HEK293 (cell line): ENCODE measurements around the gene SLC28A1.

ENCODE experiments used
- BCL11B ChIP-seq: fragments of 450-650 bp; formaldehyde crosslinking; IDR thresholded peaks from 2 replicates; pipeline ENCODE4 v1.5.1; 2016; ENCODE audit warnings: low read depth, missing biosample characterization, missing genetic modification characterization
- MEIS1 ChIP-seq: sonication (generic); formaldehyde crosslinking; IDR thresholded peaks from 2 replicates; pipeline ENCODE4 v1.8.1; 2022; ENCODE audit warnings: missing genetic modification reagents, mild to moderate bottlenecking, borderline replicate concordance
- ZBTB21 ChIP-seq: fragments of 450-650 bp; formaldehyde crosslinking; IDR thresholded peaks from 2 replicates; pipeline ENCODE4 v1.5.1; 2017; ENCODE audit warnings: missing biosample characterization, missing genetic modification characterization
- ZBTB7A ChIP-seq: fragments of 450-650 bp; formaldehyde crosslinking; IDR thresholded peaks from 2 replicates; pipeline ENCODE4 v1.5.1; 2016; ENCODE audit warnings: low read depth, missing biosample characterization, missing genetic modification characterization
- ZEB2 ChIP-seq: fragments of 450-650 bp; formaldehyde crosslinking; IDR thresholded peaks from 2 replicates; pipeline ENCODE4 v1.5.1; 2016; ENCODE audit warnings: missing biosample characterization, missing genetic modification characterization
- ZNF140 ChIP-seq: fragments of 450-650 bp; formaldehyde crosslinking; IDR thresholded peaks from 2 replicates; pipeline ENCODE4 v1.5.1; 2016; ENCODE audit warnings: missing biosample characterization, missing genetic modification characterization
- ZNF404 ChIP-seq: fragments of 450-650 bp; formaldehyde crosslinking; IDR thresholded peaks from 2 replicates; pipeline ENCODE4 v1.5.1; 2017; ENCODE audit warnings: missing biosample characterization, missing genetic modification characterization
- ZNF449 ChIP-seq: fragments of 450-650 bp; formaldehyde crosslinking; IDR thresholded peaks from 2 replicates; pipeline ENCODE4 v1.5.1; 2017; ENCODE audit warnings: missing biosample characterization, mild to moderate bottlenecking, missing genetic modification characterization, moderate library complexity
- ZNF660 ChIP-seq: fragments of 450-650 bp; IDR thresholded peaks from 2 replicates; pipeline ENCODE4 v1.5.1; 2018; ENCODE audit warnings: missing biosample characterization, mild to moderate bottlenecking, missing genetic modification characterization
- ZSCAN23 ChIP-seq: fragments of 450-650 bp; formaldehyde crosslinking; IDR thresholded peaks from 2 replicates; pipeline ENCODE4 v1.5.1; 2016; ENCODE audit warnings: missing biosample characterization, missing genetic modification characterization
- ZSCAN5A ChIP-seq: fragments of 450-650 bp; formaldehyde crosslinking; IDR thresholded peaks from 2 replicates; pipeline ENCODE4 v1.5.1; 2016; ENCODE audit warnings: missing biosample characterization, missing genetic modification characterization
- TF ChIP-seq, protein P1 (sequence below): fragments of 450-650 bp; formaldehyde crosslinking; IDR thresholded peaks from 2 replicates; pipeline ENCODE4 v1.5.1; 2016; ENCODE audit warnings: missing biosample characterization, missing genetic modification characterization
- TF ChIP-seq, protein P2 (sequence below): fragments of 450-650 bp; formaldehyde crosslinking; IDR thresholded peaks from 2 replicates; pipeline ENCODE4 v1.5.1; 2016; ENCODE audit warnings: missing biosample characterization, missing genetic modification characterization, low read depth

DNA sequence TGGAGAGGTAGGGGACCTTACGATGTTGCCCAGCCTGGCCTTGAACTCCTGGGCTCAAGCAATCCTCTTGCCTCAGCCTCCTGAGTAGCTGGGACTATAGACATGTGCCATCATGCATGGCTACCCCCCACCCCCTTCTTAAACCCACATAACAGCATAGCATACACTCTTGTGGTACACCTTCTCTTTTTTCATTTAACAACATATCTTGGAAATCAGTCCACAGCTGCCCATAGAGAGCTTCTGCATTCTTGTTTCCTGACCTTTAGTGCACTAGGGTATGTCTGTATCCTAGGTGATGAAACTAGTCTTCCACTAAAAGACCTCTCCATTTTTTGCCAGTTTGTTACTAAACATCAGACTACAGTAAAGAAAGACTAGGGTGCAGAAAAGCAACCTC lies 33.0 kb downstream of the SLC28A1 start:
- TF ChIP-seq, protein P1, sequence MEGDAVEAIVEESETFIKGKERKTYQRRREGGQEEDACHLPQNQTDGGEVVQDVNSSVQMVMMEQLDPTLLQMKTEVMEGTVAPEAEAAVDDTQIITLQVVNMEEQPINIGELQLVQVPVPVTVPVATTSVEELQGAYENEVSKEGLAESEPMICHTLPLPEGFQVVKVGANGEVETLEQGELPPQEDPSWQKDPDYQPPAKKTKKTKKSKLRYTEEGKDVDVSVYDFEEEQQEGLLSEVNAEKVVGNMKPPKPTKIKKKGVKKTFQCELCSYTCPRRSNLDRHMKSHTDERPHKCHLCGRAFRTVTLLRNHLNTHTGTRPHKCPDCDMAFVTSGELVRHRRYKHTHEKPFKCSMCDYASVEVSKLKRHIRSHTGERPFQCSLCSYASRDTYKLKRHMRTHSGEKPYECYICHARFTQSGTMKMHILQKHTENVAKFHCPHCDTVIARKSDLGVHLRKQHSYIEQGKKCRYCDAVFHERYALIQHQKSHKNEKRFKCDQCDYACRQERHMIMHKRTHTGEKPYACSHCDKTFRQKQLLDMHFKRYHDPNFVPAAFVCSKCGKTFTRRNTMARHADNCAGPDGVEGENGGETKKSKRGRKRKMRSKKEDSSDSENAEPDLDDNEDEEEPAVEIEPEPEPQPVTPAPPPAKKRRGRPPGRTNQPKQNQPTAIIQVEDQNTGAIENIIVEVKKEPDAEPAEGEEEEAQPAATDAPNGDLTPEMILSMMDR (tag by site-specific recombination) = no peak
- TF ChIP-seq ZNF449 (tag by site-specific recombination) (no peak), ZEB2 (tag by site-specific recombination) (no peak), ZSCAN23 (tag by site-specific recombination) (no peak), ZNF404 (tag by site-specific recombination) (no peak), ZSCAN5A (tag by site-specific recombination) (no peak), ZBTB7A (no peak), BCL11B (tag by site-specific recombination) (no peak), ZNF140 (tag by site-specific recombination) (no peak), ZBTB21 (tag by site-specific recombination) (no peak), ZNF660 (tag by site-specific recombination) (no peak), MEIS1 (CRISPR knock-in tag) (no peak)
- TF ChIP-seq, protein P2, sequence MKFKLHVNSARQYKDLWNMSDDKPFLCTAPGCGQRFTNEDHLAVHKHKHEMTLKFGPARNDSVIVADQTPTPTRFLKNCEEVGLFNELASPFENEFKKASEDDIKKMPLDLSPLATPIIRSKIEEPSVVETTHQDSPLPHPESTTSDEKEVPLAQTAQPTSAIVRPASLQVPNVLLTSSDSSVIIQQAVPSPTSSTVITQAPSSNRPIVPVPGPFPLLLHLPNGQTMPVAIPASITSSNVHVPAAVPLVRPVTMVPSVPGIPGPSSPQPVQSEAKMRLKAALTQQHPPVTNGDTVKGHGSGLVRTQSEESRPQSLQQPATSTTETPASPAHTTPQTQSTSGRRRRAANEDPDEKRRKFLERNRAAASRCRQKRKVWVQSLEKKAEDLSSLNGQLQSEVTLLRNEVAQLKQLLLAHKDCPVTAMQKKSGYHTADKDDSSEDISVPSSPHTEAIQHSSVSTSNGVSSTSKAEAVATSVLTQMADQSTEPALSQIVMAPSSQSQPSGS (tag by site-specific recombination) = no peak
